H9 (cell line): ENCODE results near the gene NIT2. TPM values are rescaled to one million over a fixed set of nuclear protein-coding genes. Genes with fewer than 3 reads are reported as not detected.

ENCODE experiments used
- DNase-seq: peaks from one replicate; pipeline ENCODE4 v3.0.0-alpha.2; 2017
- H2AFZ ChIP-seq: one replicate; pipeline ENCODE4 v1.6.1; 2013; ENCODE audit warnings: mild to moderate bottlenecking, low read length, control low read depth, moderate library complexity
- H2AK5ac ChIP-seq: 2 replicates; pipeline ENCODE4 v1.6.1; 2013; ENCODE audit warnings: low read length, control low read depth, mixed read lengths; ENCODE audit not compliant: insufficient read length
- H2BK120ac ChIP-seq: one replicate; pipeline ENCODE4 v1.6.1; 2013; ENCODE audit warnings: low read depth, mild to moderate bottlenecking, low read length, control low read depth, inconsistent platforms; ENCODE audit not compliant: poor library complexity, severe bottlenecking
- H2BK12ac ChIP-seq: 2 replicates; pipeline ENCODE4 v1.6.1; 2013; ENCODE audit warnings: low read length, control low read depth, mixed read lengths, low read depth; ENCODE audit not compliant: insufficient read length
- H2BK15ac ChIP-seq: 2 replicates; pipeline ENCODE4 v1.6.1; 2013; ENCODE audit warnings: low read depth, low read length, control low read depth
- H2BK20ac ChIP-seq: one replicate; pipeline ENCODE4 v1.6.1; 2013; ENCODE audit warnings: low read depth, mild to moderate bottlenecking, low read length, control low read depth, inconsistent platforms; ENCODE audit not compliant: poor library complexity, severe bottlenecking
- H2BK5ac ChIP-seq: 2 replicates; pipeline ENCODE4 v1.6.1; 2013; ENCODE audit warnings: low read length, control low read depth, mixed read lengths; ENCODE audit not compliant: insufficient read length
- H3K14ac ChIP-seq: 2 replicates; pipeline ENCODE4 v1.6.1; 2013; ENCODE audit warnings: low read length, control low read depth; ENCODE audit not compliant: insufficient read depth
- H3K18ac ChIP-seq: 2 replicates; pipeline ENCODE4 v1.6.1; 2013; ENCODE audit warnings: low read depth, mild to moderate bottlenecking, mixed read lengths, low read length, control low read depth; ENCODE audit not compliant: insufficient read length
- H3K23ac ChIP-seq: 2 replicates; pipeline ENCODE4 v1.6.1; 2013; ENCODE audit warnings: low read length, control low read depth, mixed read lengths, low read depth; ENCODE audit not compliant: insufficient read length
- H3K23me2 ChIP-seq: 2 replicates; pipeline ENCODE4 v1.6.1; 2013; ENCODE audit warnings: low read depth, mild to moderate bottlenecking, mixed read lengths, low read length, control low read depth; ENCODE audit not compliant: insufficient read length, poor library complexity, severe bottlenecking
- H3K27ac ChIP-seq: 2 replicates; pipeline ENCODE4 v1.5.1; 2013; ENCODE audit warnings: low read length, control low read depth, mixed read lengths, low read depth; ENCODE audit not compliant: insufficient read length
- H3K27me3 ChIP-seq: 2 replicates; pipeline ENCODE4 v1.6.1; 2013; ENCODE audit warnings: low read length, control low read depth, inconsistent platforms; ENCODE audit not compliant: insufficient read depth
- H3K4ac ChIP-seq: 2 replicates; pipeline ENCODE4 v1.6.1; 2013; ENCODE audit warnings: low read depth, mild to moderate bottlenecking, control low read depth, inconsistent platforms, low read length, moderate library complexity
- H3K4me1 ChIP-seq: 2 replicates; pipeline ENCODE4 v1.6.1; 2013; ENCODE audit warnings: low read length, control low read depth, inconsistent platforms; ENCODE audit not compliant: insufficient read depth
- H3K4me2 ChIP-seq: 2 replicates; pipeline ENCODE4 v1.6.1; 2013; ENCODE audit warnings: low read length, control low read depth, mixed read lengths; ENCODE audit not compliant: insufficient read length, insufficient read depth
- H3K56ac ChIP-seq: 2 replicates; pipeline ENCODE4 v1.6.1; 2013; ENCODE audit warnings: low read depth, mild to moderate bottlenecking, mixed read lengths, low read length, control low read depth; ENCODE audit not compliant: insufficient read length
- H3K79me1 ChIP-seq: 2 replicates; pipeline ENCODE4 v1.6.1; 2013; ENCODE audit warnings: low read depth, mild to moderate bottlenecking, moderate library complexity, low read length, control low read depth, inconsistent platforms; ENCODE audit not compliant: insufficient read depth, poor library complexity, severe bottlenecking
- H3K79me2 ChIP-seq: 2 replicates; pipeline ENCODE4 v1.6.1; 2013; ENCODE audit warnings: low read length, control low read depth, inconsistent platforms; ENCODE audit not compliant: insufficient read depth
- H3K9ac ChIP-seq: 2 replicates; pipeline ENCODE4 v1.6.1; 2013; ENCODE audit warnings: low read length, control low read depth, mixed read lengths; ENCODE audit not compliant: insufficient read length; ENCODE audit errors: extremely low read depth
- H3K9me3 ChIP-seq: one replicate; pipeline ENCODE4 v1.6.1; 2013; ENCODE audit warnings: low read depth, low read length, inconsistent platforms; ENCODE audit not compliant: control insufficient read depth
- H3T11ph ChIP-seq: one replicate; pipeline ENCODE4 v1.6.1; 2013; ENCODE audit warnings: mild to moderate bottlenecking, low read length, control low read depth, inconsistent platforms
- H4K20me1 ChIP-seq: one replicate; pipeline ENCODE4 v1.6.1; 2013; ENCODE audit not compliant: control insufficient read depth, insufficient read length, insufficient read depth
- H4K5ac ChIP-seq: 2 replicates; pipeline ENCODE4 v1.6.1; 2013; ENCODE audit warnings: low read depth, mild to moderate bottlenecking, mixed read lengths, low read length, control low read depth; ENCODE audit not compliant: insufficient read length
- H4K8ac ChIP-seq: replicated peaks from 2 replicates; pipeline ENCODE4 v1.6.1; 2013; ENCODE audit warnings: low read length, control low read depth, mixed read lengths, low read depth; ENCODE audit not compliant: insufficient read length
- H4K91ac ChIP-seq: 2 replicates; pipeline ENCODE4 v1.6.1; 2013; ENCODE audit warnings: low read depth, mild to moderate bottlenecking, moderate library complexity, mixed read lengths, low read length, control low read depth; ENCODE audit not compliant: insufficient read length
- H3K27ac Mint-ChIP-seq, 3 experiments: 2 replicates in 2 of 3; 3 replicates in 1 of 3; pipeline ENCODE4 v1.8.0; 2020 to 2021; ENCODE audit warnings: mixed read lengths in 3 of 3, mild to moderate bottlenecking in 1 of 3, moderate library complexity in 1 of 3
- H3K27me3 Mint-ChIP-seq: 2 replicates; pipeline ENCODE4 v1.8.0; 2021; ENCODE audit warnings: low read depth, mild to moderate bottlenecking, moderate library complexity, mixed read lengths
- H3K36me3 Mint-ChIP-seq, 3 experiments: 2 replicates in 2 of 3; 3 replicates in 1 of 3; pipeline ENCODE4 v1.8.0; 2020 to 2021; ENCODE audit warnings: low read depth in 3 of 3, mixed read lengths in 3 of 3; ENCODE audit not compliant: insufficient read depth in 1 of 3
- H3K4me1 Mint-ChIP-seq, 2 experiments: 2 replicates each; pipeline ENCODE4 v1.8.0; 2020; ENCODE audit warnings: mixed read lengths in 2 of 2
- H3K4me3 Mint-ChIP-seq, 2 experiments: 2 replicates in 1 of 2; 3 replicates in 1 of 2; pipeline ENCODE4 v1.8.0; 2020 to 2021; ENCODE audit warnings: mild to moderate bottlenecking in 2 of 2, mixed read lengths in 2 of 2, moderate library complexity in 1 of 2
- H3K9me3 Mint-ChIP-seq, 2 experiments: 2 replicates in 1 of 2; 3 replicates in 1 of 2; pipeline ENCODE4 v1.8.0; 2020; ENCODE audit warnings: mild to moderate bottlenecking in 2 of 2, mixed read lengths in 2 of 2, moderate library complexity in 1 of 2
- CTCF ChIP-seq: fragments of 200-600 bp; sonication (generic); conservative IDR thresholded peaks from 3 replicates; pipeline ENCODE4 v1.8.0; 2021; ENCODE audit warnings: antibody characterized with exemption, mild to moderate bottlenecking
- total RNA-seq: library from RNA; stranded (reverse); gene quantifications from 2 replicates; pipeline ENCODE4 v1.2.1, GENCODE V29; 2021

The NIT2 gene
- total RNA-seq, 1 experiment from 2014 or later, result 26.6 TPM

- H2BK12ac ChIP-seq, result no peak overlapping the region
- no peak overlapping the region for H3K4me3 Mint-ChIP-seq
- H3K27ac Mint-ChIP-seq, result no peak overlapping the region
- no peak overlapping the region for H4K91ac ChIP-seq
- no peak overlapping the region for H3K4me2 ChIP-seq
- H3K14ac ChIP-seq, result no peak overlapping the region
- H2BK20ac ChIP-seq, result no peak overlapping the region
- H3T11ph ChIP-seq, result no peak overlapping the region
- H2AK5ac ChIP-seq, result no peak overlapping the region
- TF ChIP-seq CTCF, result no peak
- H3K56ac ChIP-seq, result no peak overlapping the region
- H2AFZ ChIP-seq, result no peak overlapping the region
- DNase-seq, result no peak
- peaks cover 0 to 3% of the 10 kb centered on the region in 2 experiments; a peak in 2 of 5 replicates for H3K9me3 Mint-ChIP-seq
- no peak overlapping the region for H4K8ac ChIP-seq
- no peak overlapping the region for H3K4ac ChIP-seq
- no peaks in the 10 kb centered on the region for H3K4me1 Mint-ChIP-seq
- H3K36me3 Mint-ChIP-seq, result peaks cover 20 to 40% (median 40%) of the 10 kb centered on the region in 3 experiments
- H3K23ac ChIP-seq, result no peak overlapping the region
- no peak overlapping the region for H4K5ac ChIP-seq
- peaks cover 4% of the 10 kb centered on the region for H3K79me1 ChIP-seq
- no peak overlapping the region for H2BK15ac ChIP-seq
- H2BK5ac ChIP-seq, result no peak overlapping the region
- no peak overlapping the region for H3K27ac ChIP-seq
- peaks cover 13% of the 10 kb centered on the region; the same call in 1 of the 2 replicates for H3K79me2 ChIP-seq
- no peaks in the 10 kb centered on the region for H3K27me3 ChIP-seq
- no peak overlapping the region for H3K18ac ChIP-seq
- H3K9ac ChIP-seq, result no peak overlapping the region
- H3K23me2 ChIP-seq, result no peaks in the 10 kb centered on the region
- no peaks in the 10 kb centered on the region for H3K27me3 Mint-ChIP-seq
- no peak overlapping the region for H2BK120ac ChIP-seq
- H4K20me1 ChIP-seq, result no peaks in the 10 kb centered on the region
- no peaks in the 10 kb centered on the region for H3K9me3 ChIP-seq
- no peaks in the 10 kb centered on the region for H3K4me1 ChIP-seq
These were observed 52.0 kb downstream of the NIT2 start for GRCh38 chr3:100386437-100387074.
